A549 treated with Mapracorat at 1 μM for 4 hours (cell line): Measurements from ENCODE around the gene ITGA7. TPM values are rescaled to one million over a fixed set of nuclear protein-coding genes. Genes with fewer than 3 reads are reported as not detected.

Experiments
- total RNA-seq: library from RNA; stranded (reverse); fragments of 200-300 nt; extraction: Qiagen RNA extraction; gene quantifications from 5 replicates; pipeline ENCODE4 v1.2.3, GENCODE V29; 2022

Gene ITGA7
- total RNA-seq, result 0.77 to 1.8 TPM (median 1.0 TPM) in 5 replicates

DNA sequence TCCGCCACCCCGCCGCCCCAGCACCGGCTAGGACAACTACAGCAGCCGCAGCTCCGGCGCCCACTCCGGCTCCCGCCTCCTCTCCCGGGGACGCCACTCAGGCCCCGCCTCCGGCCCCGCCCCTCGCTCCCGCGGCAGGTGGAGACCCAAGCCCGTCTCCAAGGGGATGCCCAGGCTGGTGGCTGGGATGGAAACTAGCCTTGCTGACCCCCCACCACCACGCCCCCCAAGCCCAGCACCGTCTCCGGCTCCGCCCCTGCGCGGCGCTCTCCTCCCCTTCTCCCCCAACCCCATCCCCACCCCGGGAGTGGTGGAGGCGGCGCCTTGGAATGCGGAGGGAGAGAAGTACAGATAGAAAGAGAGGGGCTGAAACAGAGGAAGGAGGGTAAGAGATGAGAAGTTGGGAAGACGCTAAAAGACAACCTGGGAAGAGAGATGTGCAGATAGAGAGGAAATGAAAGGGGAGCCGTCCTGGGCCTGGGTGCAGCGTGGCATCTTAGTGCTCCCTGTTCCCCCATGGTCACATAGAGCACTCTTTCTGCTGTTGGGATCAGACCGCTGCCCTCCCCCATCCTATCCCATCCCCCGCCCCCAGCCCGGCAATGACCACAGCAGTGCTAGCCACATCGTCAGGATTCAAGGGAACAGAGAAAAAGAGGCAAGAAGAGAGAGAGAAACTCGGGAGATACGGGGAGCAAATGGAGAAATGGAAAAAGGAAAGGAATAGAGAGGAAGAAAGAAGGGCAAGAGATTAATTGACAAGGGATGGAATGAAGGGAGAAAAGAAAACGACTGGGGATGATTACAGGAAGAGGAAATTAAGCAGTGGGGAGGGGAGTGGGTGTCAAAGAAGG is at the start of gene ITGA7:
Gene ITGA7, minus strand, starts transcription at position 64 of the 854 bp plus-strand sequence. CDS start 222 bp downstream, outside the sequence.

DNA sequence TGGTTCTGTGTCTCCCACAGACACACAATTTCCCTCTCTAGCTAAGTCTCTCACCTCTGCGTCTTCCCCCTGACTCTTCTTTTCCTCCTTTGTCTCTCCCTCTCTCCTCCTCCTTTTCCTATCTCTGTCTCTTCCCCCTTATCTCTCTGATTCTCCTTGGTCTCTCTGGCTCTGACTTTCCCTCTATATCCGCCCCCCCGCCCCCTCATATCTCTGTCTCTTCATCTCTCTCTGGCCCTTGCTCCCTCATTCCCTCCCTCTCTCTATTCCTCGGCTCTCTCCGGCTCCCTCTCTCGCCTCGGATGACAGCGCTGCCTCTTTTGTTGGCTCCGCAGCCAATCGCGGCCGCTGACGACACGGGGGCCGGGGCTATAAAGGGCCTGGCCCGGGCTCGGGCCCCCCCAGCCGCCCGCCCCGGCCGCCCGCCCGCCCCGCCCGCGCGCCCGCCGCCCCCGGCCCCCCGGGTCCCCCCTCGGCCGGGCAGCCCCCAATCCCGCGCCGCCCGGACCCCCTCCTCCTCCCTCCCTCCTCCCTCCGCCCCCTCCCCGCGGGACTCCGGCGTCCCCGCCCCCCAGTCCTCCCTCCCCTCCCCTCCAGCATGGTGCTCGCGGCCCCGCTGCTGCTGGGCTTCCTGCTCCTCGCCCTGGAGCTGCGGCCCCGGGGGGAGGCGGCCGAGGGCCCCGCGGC is 35.2 kb upstream of the ITGA7 start, which contains the start of gene GDF11:
Gene GDF11, plus strand, starts transcription at position 404 of the 687 bp plus-strand sequence. Its CDS starts 195 bp downstream, at position 599.

GRCh38 chr12:55728939-55729818 is 21.5 kb upstream of the ITGA7 start, which contains the start of gene CD63:
Gene CD63 (minus strand): TSS chr12:55729009. CDS start chr12:55728341, 668 bp downstream.

GRCh38 chr12:55720071-55720564 is 12.4 kb upstream of the ITGA7 start, which contains the start of gene RDH5:
Gene RDH5 (plus strand): TSS chr12:55720393. CDS start chr12:55721185, 792 bp downstream.

DNA sequence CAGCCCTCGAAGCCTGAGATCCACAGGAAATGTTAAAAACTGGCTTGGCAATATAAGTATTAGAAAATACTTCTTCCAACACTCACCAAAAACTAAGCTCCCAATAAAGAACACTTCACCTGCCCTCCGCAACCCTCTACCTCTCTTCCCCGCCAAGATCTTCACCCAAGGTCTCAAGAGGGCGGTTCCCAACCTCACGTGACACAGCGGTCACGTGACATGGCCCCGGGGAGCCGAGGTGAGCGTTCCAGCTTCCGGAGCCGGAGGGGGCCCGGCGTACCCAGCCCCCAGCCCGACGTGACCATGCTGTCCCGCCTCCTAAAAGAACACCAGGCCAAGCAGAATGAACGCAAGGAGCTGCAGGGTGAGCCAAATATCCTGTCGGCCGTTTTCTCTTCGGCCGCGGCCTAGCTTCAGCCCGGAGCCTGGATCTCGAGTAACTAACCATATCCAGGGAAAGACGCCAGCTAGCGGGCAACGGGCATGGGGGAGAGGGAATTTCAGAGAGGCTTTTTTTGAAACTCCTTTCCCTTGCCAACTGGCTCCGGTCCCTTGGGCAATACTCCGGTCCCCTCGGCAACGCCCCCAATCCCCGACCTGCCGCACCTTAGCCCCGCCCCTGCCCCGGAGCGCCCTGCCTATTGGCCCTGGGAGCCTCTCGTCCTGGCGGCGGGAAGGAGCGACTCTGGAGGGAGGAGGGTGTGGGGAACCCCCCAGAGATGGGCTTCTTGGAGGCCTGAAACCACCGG is 8.3 kb upstream of the ITGA7 start, which contains the start of gene BLOC1S1:
Gene BLOC1S1, plus strand, starts transcription at position 214 of the 749 bp plus-strand sequence. Its CDS starts 6 bp downstream, at position 220.

DNA sequence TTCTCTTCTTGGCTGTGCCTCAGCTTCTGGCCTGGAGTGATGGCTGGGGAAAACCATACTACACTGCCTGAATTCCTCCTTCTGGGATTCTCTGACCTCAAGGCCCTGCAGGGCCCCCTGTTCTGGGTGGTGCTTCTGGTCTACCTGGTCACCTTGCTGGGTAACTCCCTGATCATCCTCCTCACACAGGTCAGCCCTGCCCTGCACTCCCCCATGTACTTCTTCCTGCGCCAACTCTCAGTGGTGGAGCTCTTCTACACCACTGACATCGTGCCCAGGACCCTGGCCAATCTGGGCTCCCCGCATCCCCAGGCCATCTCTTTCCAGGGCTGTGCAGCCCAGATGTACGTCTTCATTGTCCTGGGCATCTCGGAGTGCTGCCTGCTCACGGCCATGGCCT is 70.9 kb downstream of the ITGA7 start, which contains the start of gene OR10P1:
Gene OR10P1, plus strand, starts transcription at position 40 of the 400 bp plus-strand sequence. Its CDS starts 0 bp downstream, at position 40.

Other genes with a start within 250 kb of the ITGA7 start
- not detected in 5 replicates for gene OR6C70, start 237.8 kb downstream of the ITGA7 start, total RNA-seq
- not detected in 5 replicates for gene OR6C68, start 215.5 kb downstream of the ITGA7 start, total RNA-seq
- not detected in 5 replicates for gene OR6C4, start 158.3 kb downstream of the ITGA7 start, total RNA-seq
- not detected in 5 replicates for gene OR2AP1, start 135.4 kb downstream of the ITGA7 start, total RNA-seq
- not detected in 5 replicates for gene OR10P1, start 71.0 kb downstream of the ITGA7 start, total RNA-seq
- 129 to 155 TPM (median 147 TPM) in 5 replicates for gene BLOC1S1, start 8.1 kb upstream of the ITGA7 start, total RNA-seq
- gene RDH5, start 12.5 kb upstream of the ITGA7 start, total RNA-seq, result 2.1 to 2.8 TPM (median 2.3 TPM) in 5 replicates
- 661 to 730 TPM (median 714 TPM) in 5 replicates for gene CD63, start 21.1 kb upstream of the ITGA7 start, total RNA-seq
- gene GDF11, start 35.2 kb upstream of the ITGA7 start, total RNA-seq, result 2.6 to 4.1 TPM (median 3.8 TPM) in 5 replicates
- 91.7 to 148 TPM (median 94.8 TPM) in 5 replicates for gene SARNP, start 109.8 kb upstream of the ITGA7 start, total RNA-seq
- 87.9 to 110 TPM (median 98.6 TPM) in 5 replicates for gene ORMDL2, start 110.1 kb upstream of the ITGA7 start, total RNA-seq
- gene DNAJC14, start 121.7 kb upstream of the ITGA7 start, total RNA-seq, result 18.8 to 23.7 TPM (median 23.1 TPM) in 5 replicates
- 0.27 to 0.79 TPM (median 0.42 TPM) in 5 replicates for gene MMP19, start 135.0 kb upstream of the ITGA7 start, total RNA-seq
- gene PYM1, start 220.0 kb upstream of the ITGA7 start, total RNA-seq, result 38.9 to 43.6 TPM (median 42.0 TPM) in 5 replicates
- gene DGKA, start 223.3 kb upstream of the ITGA7 start, total RNA-seq, result 15.1 to 23.2 TPM (median 21.5 TPM) in 5 replicates